Measurements from ENCODE around the gene KLRC4.
"Not testable (repeated sequence)": the region's sequence is repeated elsewhere in the genome, so short reads cannot be mapped to it uniquely, and the experiment has no call there.

KLRC4 gene

DNA sequence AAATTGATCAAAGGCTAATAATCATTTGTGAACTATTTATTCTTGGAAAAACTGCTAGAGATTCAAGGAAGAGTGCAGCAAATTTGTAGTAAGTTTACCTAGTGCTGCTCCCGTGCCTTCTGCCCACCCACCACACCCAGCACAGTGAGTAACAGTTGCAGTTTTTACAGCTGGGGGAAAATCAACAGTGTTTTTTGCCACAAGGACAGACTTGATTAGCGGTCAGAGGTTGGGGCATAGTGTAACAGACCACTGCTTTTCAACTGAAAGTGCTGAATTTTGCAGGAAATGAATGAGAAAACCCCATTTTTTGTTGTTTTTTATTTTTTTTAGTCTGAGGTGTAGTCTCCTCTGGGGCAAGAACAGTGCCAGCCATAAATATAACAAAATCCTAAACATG, 12.3 kb downstream of the KLRC4 start:
- no peak for DNase-seq (ENCODE audit: low read depth in 2 of 2)

DNA sequence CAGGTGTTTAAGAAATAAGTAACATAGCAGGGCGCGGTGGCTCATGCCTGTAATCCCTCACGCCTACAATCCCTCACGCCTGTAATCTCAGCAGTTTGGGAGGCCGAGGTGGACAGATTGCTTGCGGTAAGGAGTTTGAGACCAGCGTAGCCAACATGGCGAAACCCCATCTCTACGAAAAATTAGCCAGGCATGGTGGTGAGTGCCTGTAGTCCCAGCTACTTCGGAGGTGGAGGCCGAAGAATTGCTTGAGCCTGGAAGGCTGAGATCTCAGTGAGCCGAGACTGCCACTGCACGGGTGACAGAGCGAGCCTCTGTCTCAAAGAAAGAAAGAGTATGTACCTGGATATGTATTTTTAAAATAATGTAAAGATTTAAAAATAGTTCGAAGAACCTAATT, 13.4 kb downstream of the KLRC4 start:
- DNase-seq (ENCODE audit: low read depth in 2 of 2): not testable (repeated sequence)

DNA sequence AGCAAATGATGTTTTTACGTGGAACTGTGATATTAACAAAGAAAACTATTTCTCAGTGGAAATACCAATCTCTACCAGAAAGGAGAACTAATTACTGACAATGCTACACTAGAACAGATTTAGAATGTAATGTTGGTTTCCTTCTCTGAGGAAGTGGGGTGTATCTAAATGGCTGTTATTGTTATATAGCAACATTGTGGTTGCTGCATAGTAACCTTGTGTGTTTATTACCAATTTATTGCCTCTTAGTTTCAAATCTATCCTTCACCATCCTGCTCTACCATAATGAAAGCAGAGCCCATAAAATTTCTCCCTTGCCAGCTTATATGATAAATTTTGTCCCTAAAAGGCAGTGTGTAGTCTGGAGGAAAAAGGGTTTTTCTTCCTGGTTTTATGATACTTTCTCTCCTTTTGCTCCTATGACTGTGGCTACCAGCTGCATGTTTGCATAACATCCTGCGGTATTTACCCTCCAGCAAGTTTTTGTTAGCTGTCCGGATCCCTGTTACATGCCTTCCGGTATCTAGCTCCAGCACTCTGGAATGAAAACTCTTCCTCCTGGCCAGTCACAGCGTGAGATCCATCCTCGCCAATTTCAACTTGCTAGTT, 14.1 kb downstream of the KLRC4 start:
- no peak for DNase-seq (ENCODE audit: low read depth in 2 of 2)

DNA sequence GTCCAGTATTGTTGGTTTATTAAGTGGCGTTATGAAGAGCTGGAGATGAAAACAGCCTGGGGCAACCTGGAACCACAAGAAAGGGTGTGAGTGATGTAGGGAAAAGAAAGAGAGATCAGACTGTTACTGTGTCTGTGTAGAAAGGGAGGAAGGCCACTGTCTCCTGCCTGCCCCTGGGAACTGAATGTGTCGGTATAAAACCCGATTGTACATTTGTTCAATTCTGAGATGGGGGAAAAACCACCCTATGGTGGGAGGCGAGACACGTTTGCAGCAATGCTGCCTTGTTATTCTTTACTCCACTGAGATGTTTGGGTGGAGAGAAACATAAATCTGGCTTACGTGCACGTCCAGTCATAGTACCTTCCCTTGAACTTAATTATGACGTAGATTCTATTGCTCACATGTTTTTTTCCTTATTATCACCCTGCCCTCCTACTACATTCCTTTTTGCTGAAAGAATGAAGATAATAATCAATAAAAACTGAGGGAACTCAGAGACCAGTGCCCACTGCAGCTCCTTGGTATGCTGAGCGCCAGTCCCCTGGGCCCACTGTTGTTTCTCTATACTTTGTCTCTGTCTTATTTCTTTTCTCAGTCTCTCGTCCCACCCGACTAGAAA, 14.9 kb downstream of the KLRC4 start:
- not testable (repeated sequence) for DNase-seq (ENCODE audit: low read depth in 2 of 2)

DNA sequence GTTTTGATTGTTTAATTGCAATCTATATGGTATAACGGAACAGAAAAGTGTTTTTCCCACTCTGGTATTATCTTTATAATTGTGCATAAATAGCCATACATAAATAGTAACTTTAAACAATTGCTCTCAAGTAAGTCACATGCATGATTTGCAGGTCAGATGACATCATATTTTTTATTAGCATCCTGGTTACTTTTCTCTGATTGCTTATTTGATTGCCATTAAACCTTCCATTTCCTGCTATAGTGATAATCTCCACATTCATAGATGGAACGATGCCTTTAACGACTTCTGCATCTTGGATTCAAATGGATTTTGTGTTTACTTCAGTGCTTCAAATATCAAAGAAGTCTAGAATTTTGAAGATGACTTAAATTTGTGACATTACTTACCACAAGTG, 16.3 kb downstream of the KLRC4 start:
- DNase-seq (ENCODE audit: low read depth in 2 of 2): no peak

DNA sequence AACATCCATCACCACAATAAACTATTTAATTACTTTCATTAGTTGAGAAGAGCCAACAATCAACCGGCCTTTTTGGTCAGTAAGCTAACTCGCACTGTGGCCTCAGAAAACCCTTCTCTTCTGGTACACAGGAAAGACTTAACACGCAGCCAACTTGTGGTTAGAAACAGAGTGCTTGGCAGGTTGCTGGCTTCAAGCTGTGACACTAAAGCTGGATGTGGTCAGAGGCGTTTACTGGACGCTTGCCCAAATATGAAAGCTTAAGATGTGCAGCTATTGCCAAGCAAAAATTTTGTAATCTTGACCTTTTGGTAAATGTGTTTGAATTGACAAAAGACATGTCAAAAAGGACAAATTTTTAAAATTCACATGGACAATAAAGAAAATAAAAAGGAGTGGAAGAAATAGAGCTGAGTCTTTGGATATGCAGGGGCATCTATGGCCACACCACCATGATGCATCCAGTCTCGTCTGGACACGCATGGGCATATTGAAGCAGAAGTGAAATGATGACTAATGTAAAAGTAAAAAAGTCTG, 17.1 kb downstream of the KLRC4 start:
- no peak for DNase-seq (ENCODE audit: low read depth in 2 of 2)

DNA sequence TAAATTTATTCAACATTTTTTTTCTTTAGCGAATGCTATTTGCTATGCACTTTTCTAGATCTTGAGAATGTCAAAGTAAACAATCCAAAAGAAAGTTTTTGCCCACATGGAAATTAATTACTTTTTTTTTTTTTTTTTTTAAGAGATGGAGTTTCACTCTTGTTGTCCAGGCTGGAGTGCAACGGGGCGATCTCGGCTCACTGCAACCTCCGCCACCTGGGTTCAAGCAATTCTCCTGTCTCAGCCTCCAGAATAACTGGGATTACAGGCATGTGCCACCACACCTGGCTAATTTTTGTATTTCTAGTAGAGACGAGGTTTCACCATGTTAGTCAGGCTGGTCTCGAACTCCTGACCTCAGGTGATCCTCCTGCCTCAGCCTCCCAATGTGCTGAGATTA, 18.6 kb downstream of the KLRC4 start:
- not testable (repeated sequence) for DNase-seq (ENCODE audit: low read depth in 2 of 2)

DNA sequence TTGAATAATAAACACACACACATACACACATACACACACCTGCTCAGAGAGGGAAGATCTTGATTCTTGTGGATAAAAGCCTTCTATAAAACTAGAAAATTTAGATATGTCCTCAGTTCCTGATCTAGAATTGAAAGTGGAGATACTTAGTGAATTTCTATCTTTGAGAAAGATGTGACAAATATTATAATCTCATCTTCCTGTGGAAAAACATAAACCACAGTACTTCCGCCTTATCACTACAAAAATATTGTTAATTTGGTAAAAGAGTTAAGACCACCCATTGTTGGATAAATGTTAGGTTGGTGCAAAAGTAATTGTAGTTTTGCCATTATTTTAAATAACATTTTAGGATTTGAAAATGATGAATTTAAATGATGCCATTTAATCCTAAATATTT, 19.7 kb downstream of the KLRC4 start, which contains the start of gene KLRK1:
KLRK1 (minus strand) TSS at position 138 of the 400 bp plus-strand sequence. CDS start 1,231 bp downstream, outside the sequence.
- DNase-seq (ENCODE audit: low read depth in 2 of 2): no peak

DNA sequence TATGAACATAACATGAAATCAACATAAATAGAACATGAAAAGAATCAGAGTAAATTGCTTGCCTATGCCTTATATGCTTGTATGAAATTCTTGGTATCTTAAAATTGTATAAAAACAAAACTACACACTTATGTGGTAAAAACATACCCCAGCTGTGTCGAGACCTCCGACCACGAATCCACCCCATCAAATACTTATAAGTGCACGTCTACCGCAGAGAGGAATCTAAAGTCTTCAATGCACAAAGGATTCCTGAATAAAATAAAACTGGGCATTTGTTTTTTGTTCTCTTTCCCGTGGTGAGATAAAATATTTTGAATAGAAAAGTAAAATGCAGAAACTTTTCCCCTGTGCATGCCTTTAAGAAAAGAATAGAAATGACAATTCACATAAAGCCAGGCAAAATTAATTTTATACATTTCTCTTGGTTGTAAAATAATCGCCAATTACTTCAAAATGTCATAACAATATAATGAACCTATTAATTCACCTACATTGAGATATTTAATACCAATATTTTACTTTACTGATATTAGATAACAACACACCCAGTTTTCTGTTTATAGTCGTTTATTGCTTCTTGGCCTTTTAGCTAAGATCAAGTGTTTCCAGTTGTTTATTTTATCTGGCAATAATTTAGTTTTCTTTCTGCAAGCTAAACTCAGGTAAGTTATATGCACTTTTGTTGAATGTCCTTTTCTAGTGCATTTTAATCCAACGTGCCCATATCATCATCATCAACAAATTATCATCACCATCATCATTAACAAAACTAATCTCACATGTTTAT, 20.7 kb downstream of the KLRC4 start:
- DNase-seq (ENCODE audit: low read depth in 2 of 2): no peak

DNA sequence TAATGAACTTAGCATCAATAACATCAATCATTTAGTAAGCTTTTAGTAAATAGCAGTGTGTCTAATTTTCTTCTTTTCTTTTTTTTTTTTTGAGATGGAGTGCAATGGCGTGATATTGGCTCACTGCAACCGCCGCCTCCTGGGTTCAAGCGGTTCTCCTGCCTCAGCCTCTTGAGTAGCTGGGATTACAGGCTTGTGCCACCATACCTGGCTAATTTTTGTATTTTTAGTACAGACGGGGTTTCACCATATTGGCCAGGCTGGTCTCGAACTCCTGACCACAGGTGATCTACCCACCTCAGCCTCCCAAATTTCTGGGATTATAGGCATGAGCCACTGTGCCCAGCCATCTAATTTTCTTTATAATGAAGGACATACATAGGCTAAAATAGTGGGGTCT, 22.1 kb downstream of the KLRC4 start:
- not testable (repeated sequence) for DNase-seq (ENCODE audit: low read depth in 2 of 2)

DNA sequence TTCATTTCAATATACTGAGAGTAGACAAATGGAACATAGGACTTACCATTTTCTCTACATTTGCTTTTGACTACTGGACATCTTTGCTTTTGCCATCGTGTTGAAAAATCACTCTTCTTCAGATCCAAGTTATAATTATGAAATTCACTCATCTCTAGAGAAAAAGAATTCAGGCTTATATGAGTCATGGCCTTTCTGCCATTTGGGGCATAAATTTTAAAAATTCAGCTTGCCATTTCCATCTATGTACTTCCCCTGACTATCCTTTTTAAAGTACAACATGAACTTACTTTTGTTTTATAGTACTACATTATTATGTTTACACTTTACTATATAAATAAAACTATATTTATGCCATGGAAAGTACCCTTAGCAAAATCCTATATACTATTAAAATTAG, 22.7 kb downstream of the KLRC4 start:
- DNase-seq (ENCODE audit: low read depth in 2 of 2): no peak

DNA sequence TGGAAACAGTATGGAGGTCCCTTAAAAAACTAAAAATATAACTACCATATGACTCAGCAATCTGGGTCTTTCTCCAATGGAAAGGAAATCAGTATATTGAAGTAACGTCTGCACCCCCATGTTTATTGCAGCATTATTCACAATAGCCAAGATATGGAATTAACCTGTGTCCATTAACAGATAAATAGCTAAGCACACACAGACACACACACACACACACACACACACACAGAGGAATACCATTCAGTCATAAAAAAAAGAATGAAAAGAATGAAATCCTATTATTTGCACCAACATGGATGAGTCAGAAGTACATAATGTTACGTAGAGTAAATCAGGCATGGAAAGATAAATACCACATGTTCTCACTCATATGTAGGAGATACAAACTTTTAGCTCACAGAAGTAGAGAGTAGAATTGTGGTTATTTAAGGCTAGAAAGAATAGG, 24.4 kb downstream of the KLRC4 start:
- DNase-seq (ENCODE audit: low read depth in 2 of 2): no peak

DNA sequence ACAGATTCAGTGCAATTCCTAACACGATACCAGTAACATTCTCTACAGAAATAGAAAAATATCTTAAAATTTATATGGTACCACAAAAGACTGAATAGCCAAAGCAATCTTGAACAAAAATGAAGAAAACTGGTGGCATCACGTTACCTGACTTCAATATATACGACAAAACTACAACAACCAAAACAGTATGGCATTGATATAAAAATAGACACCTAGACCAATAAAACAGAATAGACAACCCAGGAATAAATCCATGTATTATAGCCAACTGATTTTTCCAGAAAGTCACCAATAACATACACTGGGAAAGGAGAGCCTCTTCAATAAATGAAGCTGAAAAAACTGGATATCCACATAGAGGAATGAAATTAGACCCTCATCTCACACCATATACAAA, 25.4 kb downstream of the KLRC4 start:
- DNase-seq (ENCODE audit: low read depth in 2 of 2): no peak

DNA sequence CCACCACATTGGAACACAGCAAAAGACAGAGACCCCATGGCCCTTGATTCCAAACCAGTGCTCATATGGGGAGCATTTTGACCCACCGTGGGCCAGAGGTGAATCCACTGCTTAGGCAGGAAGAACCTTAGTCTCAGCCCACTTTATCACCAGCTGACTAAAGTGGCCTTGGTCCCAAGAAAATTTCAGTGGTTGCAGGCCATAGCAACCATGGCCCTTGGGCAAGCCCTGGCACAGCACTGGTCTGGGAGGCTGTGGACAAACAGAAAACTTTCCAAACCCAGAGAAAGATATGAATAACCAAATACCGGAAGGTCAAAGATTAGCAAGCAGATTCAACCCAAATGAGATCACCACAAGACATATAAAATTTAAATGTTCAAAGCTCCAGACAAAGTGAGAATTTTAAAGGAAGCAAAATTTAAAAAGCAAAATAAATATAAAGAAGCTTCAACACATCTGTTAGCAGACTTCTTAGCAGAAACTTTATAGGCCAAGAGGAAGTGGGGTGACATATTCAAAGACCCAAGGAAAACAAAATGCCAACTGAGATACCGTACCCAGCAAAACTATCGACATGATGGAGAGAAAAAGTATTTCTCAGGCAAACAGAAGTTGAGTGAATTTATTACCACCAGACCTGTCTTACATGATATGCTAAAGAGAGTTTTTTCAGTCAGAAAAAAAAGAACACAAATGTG, 27.5 kb downstream of the KLRC4 start:
- DNase-seq (ENCODE audit: low read depth in 2 of 2): no peak

DNA sequence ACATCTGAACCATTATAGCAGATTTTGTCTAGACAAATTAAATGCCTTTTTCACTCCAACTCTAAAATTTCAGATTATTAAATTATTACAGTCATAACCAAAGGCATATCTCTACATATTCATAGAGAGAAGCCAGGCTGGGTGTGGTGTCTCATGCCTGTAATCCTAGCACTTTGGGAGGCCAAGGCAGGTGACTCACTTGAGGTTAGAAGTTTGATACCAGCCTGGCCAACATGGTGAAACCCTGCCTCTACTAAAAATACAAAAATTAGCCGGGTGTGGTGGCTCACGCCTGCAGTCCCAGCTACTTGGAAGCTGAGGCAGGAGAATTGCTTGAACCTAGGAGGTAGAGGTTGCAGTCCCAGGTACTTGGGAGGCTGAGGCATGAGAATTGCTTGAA, 30.8 kb downstream of the KLRC4 start:
- not testable (repeated sequence) for DNase-seq (ENCODE audit: low read depth in 2 of 2)

DNA sequence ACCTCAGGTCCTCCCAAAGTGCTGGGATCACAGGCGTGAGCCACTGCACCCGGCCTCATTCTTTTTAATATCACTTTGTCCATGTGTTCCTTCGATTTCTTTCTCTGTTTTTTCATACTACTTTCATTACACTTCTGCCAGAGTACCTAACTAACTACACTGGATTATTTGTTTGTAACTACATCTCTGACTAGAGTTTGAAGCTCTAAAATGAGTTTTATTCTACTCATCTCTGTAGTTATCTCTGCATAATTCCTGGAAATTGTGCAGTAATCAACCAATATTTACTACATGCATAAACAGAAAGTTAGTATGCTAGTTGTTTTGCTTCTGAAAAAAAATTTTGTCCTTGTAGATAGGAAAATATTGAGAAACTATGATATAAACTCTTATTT, 34.9 kb downstream of the KLRC4 start:
- no peak for DNase-seq (ENCODE audit: low read depth in 2 of 2)

DNA sequence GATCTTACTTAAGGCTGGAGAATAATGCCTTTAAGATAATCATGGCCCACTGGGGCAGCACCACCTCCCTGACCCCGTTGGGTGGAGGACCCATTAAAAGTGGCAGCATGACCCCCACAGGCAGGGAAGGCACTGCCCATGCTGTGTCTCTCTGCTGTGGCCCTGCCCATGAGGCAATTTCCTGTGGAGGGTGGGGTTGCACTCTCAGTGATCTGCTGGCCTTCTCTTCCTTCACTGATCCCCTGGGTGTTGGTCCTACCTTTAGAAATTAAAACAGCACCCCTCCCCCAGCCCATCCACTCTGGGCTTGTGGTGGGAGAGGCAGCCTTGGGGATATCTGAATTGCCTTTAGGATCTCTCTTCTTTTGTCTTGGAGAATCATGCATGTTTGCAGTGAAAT, 37.0 kb downstream of the KLRC4 start:
- DNase-seq (ENCODE audit: low read depth in 2 of 2): no peak

DNA sequence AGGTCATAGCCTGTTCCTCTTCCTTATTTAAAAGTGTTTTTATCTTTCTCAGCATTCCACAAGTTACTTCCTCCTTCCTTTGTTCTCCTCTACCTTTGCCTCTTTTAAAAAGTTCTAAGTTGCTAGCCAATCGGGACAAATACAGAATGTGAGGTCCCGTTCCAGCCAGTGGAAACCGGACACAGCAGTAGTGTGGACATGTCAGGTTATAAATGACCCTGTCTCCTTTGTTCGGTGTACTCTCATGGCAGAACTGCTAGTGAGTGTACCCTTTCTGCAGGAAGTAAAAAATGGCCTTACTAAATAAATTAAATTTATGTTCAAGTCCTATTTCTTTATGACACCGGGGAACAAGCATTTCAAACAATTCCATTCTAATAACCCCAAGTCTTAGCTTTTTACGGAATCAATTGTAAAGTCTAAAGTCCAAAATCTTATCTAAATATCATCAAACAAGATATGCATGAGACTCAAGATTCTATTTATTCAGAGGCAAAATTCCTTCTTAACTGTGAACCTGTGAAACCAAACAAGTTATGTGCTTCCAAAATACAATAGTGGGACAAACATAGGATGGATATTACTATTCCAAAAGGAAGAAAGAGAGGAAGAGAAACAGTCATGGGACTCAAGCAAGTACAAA, 37.5 kb downstream of the KLRC4 start:
- not testable (repeated sequence) for DNase-seq (ENCODE audit: low read depth in 2 of 2)

DNA sequence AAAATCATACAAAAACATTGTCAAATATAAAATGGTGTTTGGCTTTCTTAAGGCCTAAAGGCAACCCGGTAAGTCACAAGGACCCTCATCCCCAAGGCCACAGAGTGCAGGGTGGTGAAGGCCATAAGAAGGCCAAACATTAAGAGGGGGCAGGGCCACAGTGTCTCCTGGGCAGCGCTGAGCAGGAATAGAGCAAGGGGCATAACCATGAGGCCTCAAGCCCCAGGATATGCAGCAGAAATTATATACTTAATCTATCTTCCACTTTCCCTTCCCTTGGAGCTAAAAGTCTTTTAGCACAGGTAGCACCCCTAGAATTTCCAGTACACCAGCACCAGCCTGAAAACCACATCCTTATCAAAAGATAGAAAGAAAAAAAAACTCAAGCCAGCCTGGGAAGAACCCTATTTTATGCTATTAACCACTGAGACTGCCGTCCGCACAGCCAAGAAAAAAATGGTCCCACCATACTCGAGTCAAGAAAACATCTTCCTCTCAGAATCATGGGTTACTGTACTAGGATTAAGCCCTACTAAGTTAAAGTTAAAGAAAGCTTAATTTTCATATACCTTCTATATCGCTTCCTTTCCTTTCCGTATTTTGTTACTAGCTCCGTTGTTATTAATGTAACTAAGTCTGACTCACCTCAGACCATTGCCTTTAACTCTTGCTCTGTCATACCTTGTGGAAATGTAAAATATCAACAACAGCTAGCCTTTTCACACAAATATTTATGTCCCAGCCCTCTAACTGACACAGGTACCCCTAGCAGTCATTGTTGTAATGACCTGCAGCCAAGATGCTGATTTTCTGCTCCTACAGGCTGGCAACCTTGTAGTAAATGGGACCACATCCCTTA, 39.8 kb downstream of the KLRC4 start:
- DNase-seq (ENCODE audit: low read depth in 2 of 2): no peak

All from stimulated activated CD4-positive, alpha-beta T cell treated with anti-CD3 and anti-CD28 coated beads, Interleukin-15, amount 100 ng/mL, for 48 hours (primary cell).